ENCODE results near the gene DNAJC17.

DNAJC17 gene

GRCh38 chr15:40807028-40807887 lies at the start of gene DNAJC17, which contains the start of gene ZFYVE19:
TSS of gene DNAJC17 (minus strand) at chr15:40807473. CDS start at chr15:40807446, 27 bp downstream.
TSS of gene ZFYVE19 (plus strand) at chr15:40807089. CDS start at chr15:40807590, 501 bp downstream.
- H3K4me3 ChIP-seq (replicated peaks; ENCODE audit: low read depth, low read length): peak within 1 kb of the TSS; percentile 78
- no peak for TF ChIP-seq CTCF (IDR thresholded peaks at IDR 0.05; ENCODE audit: low read depth, low read length, missing control alignments)
- DNase-seq (ENCODE audit: extremely low read depth, low read depth): peak; percentile 91

- no peak for TF ChIP-seq CTCF (IDR thresholded peaks at IDR 0.05; ENCODE audit: low read depth, low read length, missing control alignments)
- no peak overlapping the region for H3K4me3 ChIP-seq (replicated peaks; ENCODE audit: low read depth, low read length)
- no peak for DNase-seq (ENCODE audit: extremely low read depth, low read depth)
Observed at GRCh38 chr15:40856746-40857145, 49.5 kb upstream of the DNAJC17 start.

- H3K4me3 ChIP-seq (replicated peaks; ENCODE audit: low read depth, low read length): no peak overlapping the region
- DNase-seq (ENCODE audit: extremely low read depth, low read depth): no peak
- TF ChIP-seq CTCF (IDR thresholded peaks at IDR 0.05; ENCODE audit: low read depth, low read length, missing control alignments): no peak
Observed at GRCh38 chr15:40855706-40856234, 48.5 kb upstream of the DNAJC17 start.

GRCh38 chr15:40854161-40854560 lies 46.9 kb upstream of the DNAJC17 start:
- TF ChIP-seq CTCF (IDR thresholded peaks at IDR 0.05; ENCODE audit: low read depth, low read length, missing control alignments): no peak
- DNase-seq (ENCODE audit: extremely low read depth, low read depth): no peak
- H3K4me3 ChIP-seq (replicated peaks; ENCODE audit: low read depth, low read length): no peak overlapping the region

GRCh38 chr15:40853241-40853890 lies 46.1 kb upstream of the DNAJC17 start:
- no peak overlapping the region for H3K4me3 ChIP-seq (replicated peaks; ENCODE audit: low read depth, low read length)
- no peak for TF ChIP-seq CTCF (IDR thresholded peaks at IDR 0.05; ENCODE audit: low read depth, low read length, missing control alignments)
- no peak for DNase-seq (ENCODE audit: extremely low read depth, low read depth)

GRCh38 chr15:40852529-40852928 lies 45.3 kb upstream of the DNAJC17 start:
- TF ChIP-seq CTCF (IDR thresholded peaks at IDR 0.05; ENCODE audit: low read depth, low read length, missing control alignments): no peak
- no peak for DNase-seq (ENCODE audit: extremely low read depth, low read depth)
- H3K4me3 ChIP-seq (replicated peaks; ENCODE audit: low read depth, low read length): no peak overlapping the region

Measured in HFF-Myc (cell line).